Ectodermal cell (in vitro differentiated cells): ENCODE results near the gene TMEM198.
A peak's percentile ranks its signal among the peaks of the same experiment; 100 is the strongest.

Experiments
- H3K27ac ChIP-seq: 2 replicates; pipeline ENCODE4 v1.7.0; 2013; ENCODE audit warnings: mild to moderate bottlenecking, low read depth, low read length; ENCODE audit not compliant: insufficient read depth, poor library complexity, severe bottlenecking
- H3K27me3 ChIP-seq: 2 replicates; pipeline ENCODE4 v1.7.0; 2013; ENCODE audit warnings: mild to moderate bottlenecking, low read length; ENCODE audit not compliant: insufficient read depth, control insufficient read depth, poor library complexity, severe bottlenecking
- H3K36me3 ChIP-seq: one replicate; pipeline ENCODE4 v1.7.0; 2013; ENCODE audit warnings: low read length; ENCODE audit not compliant: control insufficient read depth, insufficient read depth
- H3K4me1 ChIP-seq: one replicate; pipeline ENCODE4 v1.7.0; 2013; ENCODE audit warnings: low read length; ENCODE audit not compliant: control insufficient read depth, insufficient read depth
- H3K4me3 ChIP-seq: 2 replicates; pipeline ENCODE4 v1.7.0; 2013; ENCODE audit warnings: low read depth, low read length, control low read depth; ENCODE audit not compliant: insufficient read depth
- H3K9me3 ChIP-seq: 2 replicates; pipeline ENCODE4 v1.7.0; 2013; ENCODE audit warnings: mild to moderate bottlenecking, low read length, moderate library complexity; ENCODE audit not compliant: control insufficient read depth
- WGBS, 2 experiments: methylation state at CpG; one replicate each; pipeline ENCODE4 v1.1.7; 2013; ENCODE audit warnings: missing lambda C conversion rate in 2 of 2; 5-methylcytosine and 5-hydroxymethylcytosine counted together

TMEM198 gene

GRCh38 chr2:219536967-219537366 is 6.9 kb upstream of the TMEM198 start:
- H3K4me3 ChIP-seq, result no peak overlapping the region
- H3K27ac ChIP-seq, result no peak overlapping the region
- H3K36me3 ChIP-seq, result no peaks in the 10 kb centered on the region
- 80 to 85% methylated on average over 9 of the region's 9 CpGs for WGBS, 2 experiments
- no peaks in the 10 kb centered on the region for H3K9me3 ChIP-seq
- H3K27me3 ChIP-seq, result peaks cover 3% of the 10 kb centered on the region
- H3K4me1 ChIP-seq, result peaks cover 13% of the 10 kb centered on the region

DNA sequence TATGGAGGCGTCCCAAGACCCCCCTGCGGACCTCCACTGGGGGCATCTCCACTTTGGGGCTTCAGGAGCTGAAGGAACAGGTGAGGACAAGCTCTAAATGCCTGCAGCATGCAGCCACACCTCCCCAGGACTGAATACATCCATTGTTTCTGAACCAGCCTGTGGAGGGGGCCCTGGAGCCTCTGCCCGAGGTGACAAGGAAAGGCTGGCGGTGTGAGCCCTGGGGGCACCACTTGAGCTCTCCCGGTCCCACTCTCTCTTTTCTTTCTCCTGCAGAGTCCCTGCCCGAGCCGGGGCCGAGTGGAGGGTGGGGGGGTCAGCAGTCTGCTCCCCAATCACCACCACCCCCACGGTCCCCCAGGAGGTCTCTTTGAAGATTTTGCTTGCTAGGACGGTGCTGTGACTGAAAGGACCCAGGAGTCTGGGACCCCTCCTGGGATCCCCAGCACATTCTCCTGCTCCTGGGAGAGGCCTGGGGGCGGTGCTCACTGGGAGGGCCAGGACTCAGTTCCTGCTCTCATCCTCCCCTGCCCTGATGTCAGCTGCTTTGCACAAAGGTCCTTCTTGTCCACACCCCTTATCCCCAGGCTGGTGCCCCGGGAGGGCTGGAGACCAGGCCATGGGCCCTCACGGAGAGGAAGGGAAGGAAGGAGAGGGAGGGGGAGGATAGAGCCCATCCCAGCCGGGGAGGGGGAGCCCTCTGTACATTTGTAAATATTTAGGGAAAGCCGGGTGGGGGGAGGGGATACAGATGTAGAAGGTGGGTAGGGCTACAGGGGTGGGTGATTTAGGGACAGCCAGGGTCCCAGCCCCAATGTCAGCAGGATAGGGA is 6.0 kb upstream of the TMEM198 start:
- Histone ChIP-seq H3K4me1 (peaks cover 18% of the 10 kb centered on the region), H3K27me3 (peaks cover 12% of the 10 kb centered on the region), H3K4me3 (no peak overlapping the region), H3K9me3 (no peaks in the 10 kb centered on the region), H3K27ac (no peak overlapping the region), H3K36me3 (no peaks in the 10 kb centered on the region)
- 43 to 44% methylated on average over 14 of the region's 15 CpGs for WGBS, 2 experiments

GRCh38 chr2:219538504-219538951 is 5.3 kb upstream of the TMEM198 start:
- Histone ChIP-seq H3K27ac (no peak overlapping the region), H3K9me3 (no peaks in the 10 kb centered on the region), H3K4me1 (peaks cover 19% of the 10 kb centered on the region), H3K36me3 (no peaks in the 10 kb centered on the region), H3K4me3 (no peak overlapping the region), H3K27me3 (peaks cover 17% of the 10 kb centered on the region)
- WGBS, 2 experiments, result 63 to 64% methylated on average over 6 of the region's 6 CpGs

DNA sequence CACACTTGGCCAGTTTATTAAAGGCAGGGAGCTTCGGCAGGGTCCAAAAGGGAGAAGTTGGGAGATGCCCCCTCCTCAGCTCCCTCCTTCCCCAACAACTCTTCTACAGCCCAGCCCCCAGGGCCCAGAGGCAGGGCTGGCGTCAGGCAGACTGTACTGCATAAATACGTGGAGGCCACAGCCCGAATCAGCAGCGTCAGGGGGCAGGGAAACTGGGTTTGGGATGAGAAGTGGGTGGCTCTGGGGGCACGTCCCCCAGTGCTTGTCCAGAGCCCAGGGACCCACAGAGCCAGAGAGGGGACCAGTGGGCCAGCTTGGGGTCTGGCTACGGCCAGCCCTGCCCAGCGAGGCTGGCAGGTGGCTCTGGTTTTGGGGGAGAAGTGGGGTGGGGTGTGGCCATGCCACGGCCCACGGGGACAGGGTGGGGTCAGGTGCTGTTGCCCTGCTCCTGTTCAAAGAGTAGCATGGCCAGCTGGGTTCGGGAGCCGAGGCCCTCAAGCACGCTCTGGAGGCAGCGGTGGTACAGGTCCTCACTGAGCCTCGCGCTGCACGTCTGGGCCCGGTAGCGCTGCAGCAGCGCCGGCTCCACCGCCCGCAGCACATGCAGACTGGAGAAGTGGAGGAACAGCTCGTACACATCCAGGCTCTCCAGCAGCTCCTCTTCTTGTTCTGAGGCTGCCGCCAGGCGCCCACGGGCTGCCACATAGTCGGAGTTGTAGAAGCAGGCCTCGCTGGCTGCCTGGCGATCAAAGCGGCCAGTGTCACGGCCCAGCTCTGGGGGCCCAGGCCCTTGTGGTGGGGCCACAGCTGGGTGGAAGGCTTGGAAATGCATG is 4.7 kb upstream of the TMEM198 start:
- 91 to 92% methylated on average over 32 of the region's 32 CpGs for WGBS, 2 experiments
- Histone ChIP-seq H3K27me3 (peaks cover 19% of the 10 kb centered on the region), H3K36me3 (no peaks in the 10 kb centered on the region), H3K4me1 (peaks cover 20% of the 10 kb centered on the region), H3K27ac (no peak overlapping the region), H3K4me3 (no peak overlapping the region), H3K9me3 (no peaks in the 10 kb centered on the region)

DNA sequence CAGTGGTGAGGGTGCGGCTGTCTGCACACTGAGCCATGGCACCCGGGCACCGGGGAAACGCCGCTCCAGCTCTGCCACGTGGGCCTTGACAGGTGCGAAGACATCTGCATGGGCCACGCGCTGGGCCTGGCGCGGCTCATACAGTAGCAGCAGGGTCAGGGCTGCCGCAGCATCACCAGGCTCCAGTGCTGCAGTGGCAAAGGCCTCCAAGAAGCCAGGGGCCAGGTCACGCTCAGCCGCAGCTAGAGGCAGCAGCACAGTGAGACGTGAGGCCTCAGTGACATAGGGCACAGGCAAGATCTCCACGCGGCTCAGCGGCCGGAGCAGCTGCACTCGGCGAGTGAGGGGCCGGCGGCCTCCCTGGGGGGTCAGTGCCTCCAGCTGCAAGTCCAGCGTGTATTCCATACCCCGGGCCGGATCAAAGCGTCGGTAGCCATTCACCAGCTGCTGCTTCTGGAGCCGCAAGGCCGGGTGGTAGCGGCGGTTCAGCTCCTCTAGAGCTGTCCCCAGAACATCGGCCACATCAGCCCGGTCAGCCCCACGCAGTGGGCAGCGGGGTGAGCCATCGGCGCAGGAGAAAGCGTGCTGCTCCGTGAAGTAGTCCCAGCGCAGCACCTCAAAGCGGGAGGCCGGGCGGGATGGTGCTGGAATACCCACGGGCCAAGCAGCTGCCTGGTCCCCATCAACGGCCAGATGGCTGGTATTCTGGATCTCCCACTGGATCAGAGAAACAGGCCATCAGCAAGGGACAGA is 3.7 kb upstream of the TMEM198 start:
- Histone ChIP-seq H3K4me1 (peaks cover 25% of the 10 kb centered on the region), H3K27ac (no peak overlapping the region), H3K27me3 (peaks cover 29% of the 10 kb centered on the region), H3K4me3 (no peak overlapping the region), H3K36me3 (no peaks in the 10 kb centered on the region), H3K9me3 (no peaks in the 10 kb centered on the region)
- WGBS, 2 experiments, result 95% methylated on average over 46 of the region's 46 CpGs

GRCh38 chr2:219540784-219541504 is 2.9 kb upstream of the TMEM198 start:
- H3K4me1 ChIP-seq, result peaks cover 25% of the 10 kb centered on the region
- 93 to 95% methylated on average over 12 of the region's 12 CpGs for WGBS, 2 experiments
- no peak overlapping the region for H3K4me3 ChIP-seq
- peaks cover 34% of the 10 kb centered on the region for H3K27me3 ChIP-seq
- H3K27ac ChIP-seq, result no peak overlapping the region
- no peaks in the 10 kb centered on the region for H3K9me3 ChIP-seq
- H3K36me3 ChIP-seq, result no peaks in the 10 kb centered on the region

- Histone ChIP-seq H3K9me3 (no peaks in the 10 kb centered on the region), H3K27me3 (peaks cover 34% of the 10 kb centered on the region), H3K4me1 (peaks cover 25% of the 10 kb centered on the region), H3K36me3 (no peaks in the 10 kb centered on the region), H3K4me3 (peak overlapping the region; percentile 43), H3K27ac (no peak overlapping the region)
- WGBS, 2 experiments, result 4 to 5% methylated on average over 48 of the region's 48 CpGs
These were observed 2.1 kb upstream of the TMEM198 start for GRCh38 chr2:219541611-219542180.

- H3K27ac ChIP-seq, result peak overlapping the region; percentile 36
These were observed 765 bp upstream of the TMEM198 start for GRCh38 chr2:219542931-219543595.

DNA sequence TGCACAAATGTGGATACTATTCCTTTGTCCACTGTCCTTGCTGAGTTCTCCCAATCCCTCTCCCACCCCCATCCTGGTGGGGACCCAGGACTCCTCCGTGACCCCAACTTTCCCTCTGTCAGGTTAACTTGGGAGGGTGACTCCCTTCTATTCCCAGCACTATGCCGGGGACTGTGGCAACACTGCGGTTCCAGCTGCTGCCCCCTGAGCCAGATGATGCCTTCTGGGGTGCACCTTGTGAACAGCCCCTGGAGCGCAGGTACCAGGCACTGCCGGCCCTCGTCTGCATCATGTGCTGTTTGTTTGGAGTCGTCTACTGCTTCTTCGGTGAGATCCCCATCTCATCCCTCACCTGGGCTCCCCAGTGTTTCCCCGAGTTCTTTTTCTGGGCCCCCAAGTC is 739 bp downstream of the TMEM198 start:
- WGBS, 2 experiments, result 63 to 64% methylated on average over 9 of the region's 9 CpGs
- H3K4me3 ChIP-seq, result peak overlapping the region; percentile 80
- no peak overlapping the region for H3K27ac ChIP-seq
- H3K9me3 ChIP-seq, result no peaks in the 10 kb centered on the region
- peaks cover 12% of the 10 kb centered on the region for H3K4me1 ChIP-seq
- no peaks in the 10 kb centered on the region for H3K36me3 ChIP-seq
- H3K27me3 ChIP-seq, result peaks cover 34% of the 10 kb centered on the region

More at GRCh38 chr2:219542931-219543595, 765 bp upstream of the TMEM198 start:
- no peaks in the 10 kb centered on the region for H3K9me3 ChIP-seq
- H3K4me3 ChIP-seq, result peak overlapping the region; percentile 80
- H3K4me1 ChIP-seq, result peaks cover 23% of the 10 kb centered on the region
- WGBS, 2 experiments, result 1% methylated on average over 66 of the region's 66 CpGs
- peaks cover 34% of the 10 kb centered on the region for H3K27me3 ChIP-seq
- no peaks in the 10 kb centered on the region for H3K36me3 ChIP-seq
